ENCODE results near the gene CRISPLD2.

The CRISPLD2 gene

GRCh38 chr16:84890427-84890826 is 70.6 kb downstream of the CRISPLD2 start:
- no peaks in the 10 kb centered on the region for H3K9me3 ChIP-seq (ENCODE audit: control insufficient read depth, insufficient read depth, low read length)
- no peaks in the 10 kb centered on the region for H3K36me3 ChIP-seq (ENCODE audit: insufficient read depth, low read length)
- H3K4me1 ChIP-seq (ENCODE audit: insufficient read depth, low read length), result peaks cover 17% of the 10 kb centered on the region; the same call in 1 of the 2 replicates
- H3K9ac ChIP-seq (ENCODE audit: low read depth, low read length), result no peak overlapping the region

GRCh38 chr16:84891149-84891795 is 71.5 kb downstream of the CRISPLD2 start:
- H3K4me1 ChIP-seq (ENCODE audit: insufficient read depth, low read length), result peaks cover 11% of the 10 kb centered on the region; the same call in 1 of the 2 replicates
- no peaks in the 10 kb centered on the region for H3K9me3 ChIP-seq (ENCODE audit: control insufficient read depth, insufficient read depth, low read length)
- no peaks in the 10 kb centered on the region for H3K36me3 ChIP-seq (ENCODE audit: insufficient read depth, low read length)
- no peak overlapping the region for H3K9ac ChIP-seq (ENCODE audit: low read depth, low read length)

GRCh38 chr16:84892097-84892496 is 72.3 kb downstream of the CRISPLD2 start:
- Histone ChIP-seq H3K9ac (ENCODE audit: low read depth, low read length) (no peak overlapping the region), H3K9me3 (ENCODE audit: control insufficient read depth, insufficient read depth, low read length) (no peaks in the 10 kb centered on the region), H3K4me1 (ENCODE audit: insufficient read depth, low read length) (peaks cover 2% of the 10 kb centered on the region; the same call in 1 of the 2 replicates), H3K36me3 (ENCODE audit: insufficient read depth, low read length) (no peaks in the 10 kb centered on the region)

GRCh38 chr16:84893467-84893848 is 73.7 kb downstream of the CRISPLD2 start:
- no peaks in the 10 kb centered on the region for H3K9me3 ChIP-seq (ENCODE audit: control insufficient read depth, insufficient read depth, low read length)
- H3K9ac ChIP-seq (ENCODE audit: low read depth, low read length), result no peak overlapping the region
- no peaks in the 10 kb centered on the region for H3K4me1 ChIP-seq (ENCODE audit: insufficient read depth, low read length)
- no peaks in the 10 kb centered on the region for H3K36me3 ChIP-seq (ENCODE audit: insufficient read depth, low read length)

- no peaks in the 10 kb centered on the region for H3K36me3 ChIP-seq (ENCODE audit: insufficient read depth, low read length)
- H3K4me1 ChIP-seq (ENCODE audit: insufficient read depth, low read length), result no peaks in the 10 kb centered on the region
- no peaks in the 10 kb centered on the region for H3K9me3 ChIP-seq (ENCODE audit: control insufficient read depth, insufficient read depth, low read length)
- H3K9ac ChIP-seq (ENCODE audit: low read depth, low read length), result no peak overlapping the region
Measured at GRCh38 chr16:84893849-84894599, 74.2 kb downstream of the CRISPLD2 start.

GRCh38 chr16:84895016-84895415 is 75.2 kb downstream of the CRISPLD2 start:
- Histone ChIP-seq H3K9ac (ENCODE audit: low read depth, low read length) (no peak overlapping the region), H3K4me1 (ENCODE audit: insufficient read depth, low read length) (no peaks in the 10 kb centered on the region), H3K36me3 (ENCODE audit: insufficient read depth, low read length) (no peaks in the 10 kb centered on the region), H3K9me3 (ENCODE audit: control insufficient read depth, insufficient read depth, low read length) (no peaks in the 10 kb centered on the region)

- H3K4me1 ChIP-seq (ENCODE audit: insufficient read depth, low read length), result no peaks in the 10 kb centered on the region
- H3K9me3 ChIP-seq (ENCODE audit: control insufficient read depth, insufficient read depth, low read length), result no peaks in the 10 kb centered on the region
- H3K36me3 ChIP-seq (ENCODE audit: insufficient read depth, low read length), result no peaks in the 10 kb centered on the region
- no peak overlapping the region for H3K9ac ChIP-seq (ENCODE audit: low read depth, low read length)
Measured at GRCh38 chr16:84896847-84897246, 77.1 kb downstream of the CRISPLD2 start.

- Histone ChIP-seq H3K9ac (ENCODE audit: low read depth, low read length) (no peak overlapping the region), H3K4me1 (ENCODE audit: insufficient read depth, low read length) (no peaks in the 10 kb centered on the region), H3K9me3 (ENCODE audit: control insufficient read depth, insufficient read depth, low read length) (no peaks in the 10 kb centered on the region), H3K36me3 (ENCODE audit: insufficient read depth, low read length) (no peaks in the 10 kb centered on the region)
Measured at GRCh38 chr16:84897911-84898377, 78.2 kb downstream of the CRISPLD2 start.

GRCh38 chr16:84898447-84898846 is 78.7 kb downstream of the CRISPLD2 start:
- no peaks in the 10 kb centered on the region for H3K4me1 ChIP-seq (ENCODE audit: insufficient read depth, low read length)
- H3K9ac ChIP-seq (ENCODE audit: low read depth, low read length), result no peak overlapping the region
- H3K36me3 ChIP-seq (ENCODE audit: insufficient read depth, low read length), result no peaks in the 10 kb centered on the region
- no peaks in the 10 kb centered on the region for H3K9me3 ChIP-seq (ENCODE audit: control insufficient read depth, insufficient read depth, low read length)

- H3K9me3 ChIP-seq (ENCODE audit: control insufficient read depth, insufficient read depth, low read length), result no peaks in the 10 kb centered on the region
- H3K9ac ChIP-seq (ENCODE audit: low read depth, low read length), result no peak overlapping the region
- no peaks in the 10 kb centered on the region for H3K36me3 ChIP-seq (ENCODE audit: insufficient read depth, low read length)
- H3K4me1 ChIP-seq (ENCODE audit: insufficient read depth, low read length), result no peaks in the 10 kb centered on the region
Measured at GRCh38 chr16:84899414-84899813, 79.6 kb downstream of the CRISPLD2 start.

GRCh38 chr16:84905965-84906460 is 86.2 kb downstream of the CRISPLD2 start:
- Histone ChIP-seq H3K4me1 (ENCODE audit: insufficient read depth, low read length) (no peaks in the 10 kb centered on the region), H3K36me3 (ENCODE audit: insufficient read depth, low read length) (no peaks in the 10 kb centered on the region), H3K9me3 (ENCODE audit: control insufficient read depth, insufficient read depth, low read length) (no peaks in the 10 kb centered on the region), H3K9ac (ENCODE audit: low read depth, low read length) (no peak overlapping the region)

- H3K9me3 ChIP-seq (ENCODE audit: control insufficient read depth, insufficient read depth, low read length), result no peaks in the 10 kb centered on the region
Measured at GRCh38 chr16:84907051-84907450, 87.3 kb downstream of the CRISPLD2 start.

GRCh38 chr16:84907575-84907974 is 87.8 kb downstream of the CRISPLD2 start:
- H3K9ac ChIP-seq (ENCODE audit: low read depth, low read length), result no peak overlapping the region
- no peaks in the 10 kb centered on the region for H3K36me3 ChIP-seq (ENCODE audit: insufficient read depth, low read length)
- no peaks in the 10 kb centered on the region for H3K4me1 ChIP-seq (ENCODE audit: insufficient read depth, low read length)
- no peaks in the 10 kb centered on the region for H3K9me3 ChIP-seq (ENCODE audit: control insufficient read depth, insufficient read depth, low read length)

More at GRCh38 chr16:84907051-84907450, 87.3 kb downstream of the CRISPLD2 start:
- Histone ChIP-seq H3K36me3 (ENCODE audit: insufficient read depth, low read length) (no peaks in the 10 kb centered on the region), H3K4me1 (ENCODE audit: insufficient read depth, low read length) (no peaks in the 10 kb centered on the region), H3K9ac (ENCODE audit: low read depth, low read length) (no peak overlapping the region)

- H3K9me3 ChIP-seq (ENCODE audit: control insufficient read depth, insufficient read depth, low read length), result no peaks in the 10 kb centered on the region
- no peak overlapping the region for H3K9ac ChIP-seq (ENCODE audit: low read depth, low read length)
- no peaks in the 10 kb centered on the region for H3K4me1 ChIP-seq (ENCODE audit: insufficient read depth, low read length)
- no peaks in the 10 kb centered on the region for H3K36me3 ChIP-seq (ENCODE audit: insufficient read depth, low read length)
Measured at GRCh38 chr16:84909476-84910085, 89.8 kb downstream of the CRISPLD2 start.

Measured in ES-I3 (cell line).